ENCODE data around the gene DGKQ. TPM values are rescaled to one million over a fixed set of nuclear protein-coding genes. Genes with fewer than 3 reads are reported as not detected.

Gene DGKQ
- total and polyA plus RNA-seq, 9 of the 15 experiments (the other 6 are each of a cell fraction or from before 2014, with no cell fraction given), result 0.17 to 22.0 (median 5.6) TPM

- no peak for TF ChIP-seq ZNF318 (IDR thresholded peaks at IDR 0.05; ENCODE audit: borderline replicate concordance in 1 of 2, low read depth in 1 of 2)
- peak; percentile 80 for TF ChIP-seq ZFX (CRISPR knock-in tag; IDR thresholded peaks at IDR 0.05)
- TF ChIP-seq PHF20 (IDR thresholded peaks at IDR 0.05; ENCODE audit: partially characterized antibody), result peak; percentile 71
- peak; percentile 73 for TF ChIP-seq ELF1 (tag; IDR thresholded peaks at IDR 0.05)
- TF ChIP-seq PPARD (CRISPR knock-in tag; IDR thresholded peaks at IDR 0.05), result no peak
- peak; percentile 74; the same call in 1 of the 2 replicates for TF ChIP-seq ZNF263 (CRISPR knock-in tag; IDR thresholded peaks at IDR 0.05; ENCODE audit: borderline replicate concordance)
- no peak for TF ChIP-seq ZNF77 (CRISPR knock-in tag; IDR thresholded peaks at IDR 0.05)
- peak; percentile 45 for TF ChIP-seq ARID1B (IDR thresholded peaks at IDR 0.05)
- TF ChIP-seq PML (IDR thresholded peaks at IDR 0.05; ENCODE audit: low read length), result peak; percentile 48; the same call in 1 of the 2 replicates
- peak; percentile 18; the same call in 1 of the 2 replicates for TF ChIP-seq SMARCE1 (IDR thresholded peaks at IDR 0.05)
- peak; percentile 53 to 67 for TF ChIP-seq NRF1 (conservative IDR thresholded peaks at IDR 0.05 in 1 of 2, IDR thresholded peaks at IDR 0.05 in 1 of 2)
- TF ChIP-seq FOXJ2 (tag; IDR thresholded peaks at IDR 0.05), result no peak
- no peak for TF ChIP-seq MEF2A (IDR thresholded peaks at IDR 0.05; ENCODE audit: control insufficient read depth, low read depth, low read length)
- TF ChIP-seq BRCA1 (IDR thresholded peaks at IDR 0.05), result no peak
- TF ChIP-seq BRCA1 (CRISPR knock-in tag; IDR thresholded peaks at IDR 0.05), result no peak
- 0 out of 2 replicates have a peak, but pooled peaks have one; percentile 30 for TF ChIP-seq ZNF584 (CRISPR knock-in tag; IDR thresholded peaks at IDR 0.05; ENCODE audit: low read depth)
- TF ChIP-seq ZNF668 (CRISPR knock-in tag; IDR thresholded peaks at IDR 0.05), result no peak
- peak; percentile 54; the same call in 1 of the 2 replicates for TF ChIP-seq TFAP4 (CRISPR knock-in tag; IDR thresholded peaks at IDR 0.05; ENCODE audit: borderline replicate concordance)
- 0 out of 4 replicates have a peak, but pooled peaks of 1 of the 2 experiments have one; percentile 25 for TF ChIP-seq TBL1XR1 (IDR thresholded peaks at IDR 0.05; ENCODE audit: low read length in 2 of 2)
- TF ChIP-seq TARDBP (IDR thresholded peaks at IDR 0.05), result peak; percentile 61; the same call in 1 of the 2 replicates
- no peak for TF ChIP-seq GTF2A2 (tag; IDR thresholded peaks at IDR 0.05)
Observed at GRCh38 chr4:992297-993110, 19.1 kb upstream of the DGKQ start (continued).
